ENCODE results near the gene PBX1.

The PBX1 gene

DNA sequence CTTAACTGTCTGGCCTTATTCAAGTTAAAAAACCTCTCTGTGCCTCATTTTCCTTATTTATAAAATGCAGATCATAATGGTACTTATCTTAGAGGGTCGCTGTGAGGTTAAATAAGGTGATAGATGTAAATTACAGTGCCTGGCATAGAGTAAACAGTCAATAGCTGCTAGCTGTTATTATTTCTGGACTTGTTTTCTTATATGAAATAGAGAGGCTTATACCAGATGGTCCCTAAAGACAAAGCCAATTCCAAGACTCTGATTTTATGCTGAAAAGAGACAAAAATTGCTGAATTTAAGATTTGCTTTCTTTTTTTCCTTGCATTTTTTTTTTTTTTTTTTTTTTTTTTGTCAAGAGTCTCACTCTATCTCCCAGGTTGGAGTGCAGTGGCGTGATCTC lies 10.3 kb downstream of the PBX1 start:
- Histone ChIP-seq H3K18ac (ENCODE audit: low read length) (no peak overlapping the region), H4K91ac (ENCODE audit: low read depth, low read length, poor library complexity) (no peak overlapping the region), H3K9me3 (replicated peaks in 1 of 2; ENCODE audit: control insufficient read depth in 2 of 2, insufficient read depth in 1 of 2, low read depth in 1 of 2, low read length in 2 of 2) (peaks cover 0 to 19% of the 10 kb centered on the region in 2 donors), H3K27me3 (ENCODE audit: control insufficient read depth in 3 of 3, insufficient read depth in 3 of 3, low read depth in 1 of 3, low read length in 3 of 3) (no peaks in the 10 kb centered on the region), H3K27ac (replicated peaks; ENCODE audit: low read length) (no peak overlapping the region), H3K4me1 (ENCODE audit: control insufficient read depth in 2 of 2, insufficient read depth in 1 of 2, low read depth in 1 of 2, low read length in 2 of 2) (peaks cover 2 to 7% of the 10 kb centered on the region in 2 donors), H3K9ac (ENCODE audit: low read depth, low read length, poor library complexity) (no peak overlapping the region), H3K4me2 (ENCODE audit: insufficient read depth, low read length, poor library complexity, severe bottlenecking) (no peak overlapping the region), H3K4ac (ENCODE audit: low read length) (no peak overlapping the region), H3K79me1 (ENCODE audit: low read depth, low read length) (peaks cover 5% of the 10 kb centered on the region), H2BK15ac (ENCODE audit: low read length) (no peak overlapping the region), H2AK5ac (ENCODE audit: low read depth, low read length) (no peak overlapping the region), H2BK120ac (ENCODE audit: low read depth, low read length) (no peak overlapping the region), H2BK12ac (ENCODE audit: low read length) (no peak overlapping the region), H3K4me3 (ENCODE audit: low read length in 2 of 2) (no peak overlapping the region), H3K23ac (ENCODE audit: low read depth, low read length, poor library complexity) (no peak overlapping the region), H2AFZ (ENCODE audit: low read length) (no peak overlapping the region), H4K8ac (ENCODE audit: low read depth, low read length) (no peak overlapping the region), H3K14ac (ENCODE audit: low read length) (no peak overlapping the region), H2BK5ac (ENCODE audit: low read length) (no peak overlapping the region), H3K36me3 (replicated peaks in 1 of 2; ENCODE audit: control insufficient read depth in 2 of 2, insufficient read depth in 2 of 2, low read length in 2 of 2) (peaks cover 2 to 89% of the 10 kb centered on the region in 2 donors)
- WGBS, 2 donors (ENCODE audit: extremely low coverage in 2 of 2, insufficient read length in 2 of 2, insufficient replicate concordance in 1 of 2), result no CpG with 5 or more reads among the region's 2 CpGs
- DNase-seq (ENCODE audit: low spot score), result no peak

DNA sequence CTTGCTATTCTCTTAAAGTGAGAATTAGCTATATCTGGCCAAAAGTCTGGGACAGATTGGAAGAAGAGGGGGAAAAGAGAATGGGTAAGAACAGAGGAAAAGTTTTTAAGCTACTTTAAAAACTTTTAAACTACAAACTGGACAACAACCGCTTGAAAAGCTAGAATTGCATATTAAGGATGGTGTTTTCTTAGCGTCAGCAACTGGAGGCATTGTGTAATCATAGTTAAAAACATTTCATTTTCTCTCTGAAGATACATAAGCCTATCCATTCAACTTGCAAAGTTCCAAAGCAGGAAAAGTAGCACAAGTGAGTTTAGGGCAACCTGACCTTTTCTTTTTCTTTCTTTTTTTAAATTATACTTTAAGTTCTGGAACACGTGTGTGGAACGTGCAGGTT lies 10.9 kb downstream of the PBX1 start:
- H3K27ac ChIP-seq (replicated peaks; ENCODE audit: low read length), result no peak overlapping the region
- H3K23ac ChIP-seq (ENCODE audit: low read depth, low read length, poor library complexity), result no peak overlapping the region
- no peak overlapping the region for H3K9ac ChIP-seq (ENCODE audit: low read depth, low read length, poor library complexity)
- H3K36me3 ChIP-seq (replicated peaks in 1 of 2; ENCODE audit: control insufficient read depth in 2 of 2, insufficient read depth in 2 of 2, low read length in 2 of 2), result peaks cover 3 to 86% of the 10 kb centered on the region in 2 donors
- H3K4ac ChIP-seq (ENCODE audit: low read length), result no peak overlapping the region
- peaks cover 0 to 19% of the 10 kb centered on the region in 2 donors for H3K9me3 ChIP-seq (replicated peaks in 1 of 2; ENCODE audit: control insufficient read depth in 2 of 2, insufficient read depth in 1 of 2, low read depth in 1 of 2, low read length in 2 of 2)
- peaks cover 5% of the 10 kb centered on the region for H3K79me1 ChIP-seq (ENCODE audit: low read depth, low read length)
- H2BK15ac ChIP-seq (ENCODE audit: low read length), result no peak overlapping the region
- no peak overlapping the region for H3K4me2 ChIP-seq (ENCODE audit: insufficient read depth, low read length, poor library complexity, severe bottlenecking)
- H3K14ac ChIP-seq (ENCODE audit: low read length), result no peak overlapping the region
- no peak overlapping the region for H3K4me3 ChIP-seq (ENCODE audit: low read length in 2 of 2)
- H2BK120ac ChIP-seq (ENCODE audit: low read depth, low read length), result no peak overlapping the region
- H3K27me3 ChIP-seq (ENCODE audit: control insufficient read depth in 3 of 3, insufficient read depth in 3 of 3, low read depth in 1 of 3, low read length in 3 of 3), result no peaks in the 10 kb centered on the region
- DNase-seq (ENCODE audit: low spot score), result no peak
- H3K18ac ChIP-seq (ENCODE audit: low read length), result no peak overlapping the region
- H2BK5ac ChIP-seq (ENCODE audit: low read length), result no peak overlapping the region
- no peak overlapping the region for H4K8ac ChIP-seq (ENCODE audit: low read depth, low read length)
- H2AK5ac ChIP-seq (ENCODE audit: low read depth, low read length), result no peak overlapping the region
- no peak overlapping the region for H4K91ac ChIP-seq (ENCODE audit: low read depth, low read length, poor library complexity)
- H2AFZ ChIP-seq (ENCODE audit: low read length), result no peak overlapping the region
- peaks cover 3 to 6% of the 10 kb centered on the region in 2 donors for H3K4me1 ChIP-seq (ENCODE audit: control insufficient read depth in 2 of 2, insufficient read depth in 1 of 2, low read depth in 1 of 2, low read length in 2 of 2)
- no peak overlapping the region for H2BK12ac ChIP-seq (ENCODE audit: low read length)
- no CpG with 5 or more reads among the region's 4 CpGs for WGBS, 2 donors (ENCODE audit: extremely low coverage in 2 of 2, insufficient read length in 2 of 2, insufficient replicate concordance in 1 of 2)

DNA sequence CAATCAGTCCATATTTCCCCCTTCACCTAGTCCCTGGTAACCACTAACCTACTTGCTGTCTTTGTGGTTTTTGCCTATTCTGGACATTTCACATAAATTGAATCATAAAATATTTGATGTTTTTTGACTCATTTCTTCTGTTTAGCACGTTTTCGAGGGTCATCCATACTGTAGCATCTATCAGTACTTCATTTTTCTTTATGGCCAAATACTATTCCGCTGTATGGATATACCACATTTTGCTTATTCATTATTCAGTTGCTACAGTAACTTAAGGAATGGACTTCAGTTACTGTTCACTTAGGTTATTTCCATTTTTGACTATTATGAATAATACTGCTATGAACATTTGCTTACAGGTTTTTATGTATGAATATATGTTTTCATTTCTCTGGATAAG lies 12.3 kb downstream of the PBX1 start:
- no peak overlapping the region for H3K4me3 ChIP-seq (ENCODE audit: low read length in 2 of 2)
- H4K91ac ChIP-seq (ENCODE audit: low read depth, low read length, poor library complexity), result no peak overlapping the region
- no peak overlapping the region for H2BK5ac ChIP-seq (ENCODE audit: low read length)
- no peak overlapping the region for H3K18ac ChIP-seq (ENCODE audit: low read length)
- peaks cover 0 to 19% of the 10 kb centered on the region in 2 donors for H3K9me3 ChIP-seq (replicated peaks in 1 of 2; ENCODE audit: control insufficient read depth in 2 of 2, insufficient read depth in 1 of 2, low read depth in 1 of 2, low read length in 2 of 2)
- H3K23ac ChIP-seq (ENCODE audit: low read depth, low read length, poor library complexity), result no peak overlapping the region
- no peak overlapping the region for H3K9ac ChIP-seq (ENCODE audit: low read depth, low read length, poor library complexity)
- H2AK5ac ChIP-seq (ENCODE audit: low read depth, low read length), result no peak overlapping the region
- H4K8ac ChIP-seq (ENCODE audit: low read depth, low read length), result no peak overlapping the region
- peaks cover under 1 to 6% of the 10 kb centered on the region in 2 donors for H3K4me1 ChIP-seq (ENCODE audit: control insufficient read depth in 2 of 2, insufficient read depth in 1 of 2, low read depth in 1 of 2, low read length in 2 of 2)
- H2AFZ ChIP-seq (ENCODE audit: low read length), result no peak overlapping the region
- no peak for DNase-seq (ENCODE audit: low spot score)
- WGBS, 2 donors (ENCODE audit: extremely low coverage in 2 of 2, insufficient read length in 2 of 2, insufficient replicate concordance in 1 of 2), result no CpG with 5 or more reads among the region's 3 CpGs
- H3K27ac ChIP-seq (replicated peaks; ENCODE audit: low read length), result no peak overlapping the region
- no peak overlapping the region for H2BK120ac ChIP-seq (ENCODE audit: low read depth, low read length)
- no peak overlapping the region for H3K4ac ChIP-seq (ENCODE audit: low read length)
- no peaks in the 10 kb centered on the region for H3K27me3 ChIP-seq (ENCODE audit: control insufficient read depth in 3 of 3, insufficient read depth in 3 of 3, low read depth in 1 of 3, low read length in 3 of 3)
- no peak overlapping the region for H2BK12ac ChIP-seq (ENCODE audit: low read length)
- peaks cover 3 to 85% of the 10 kb centered on the region in 2 donors for H3K36me3 ChIP-seq (replicated peaks in 1 of 2; ENCODE audit: control insufficient read depth in 2 of 2, insufficient read depth in 2 of 2, low read length in 2 of 2)
- H3K79me1 ChIP-seq (ENCODE audit: low read depth, low read length), result peaks cover 5% of the 10 kb centered on the region
- H2BK15ac ChIP-seq (ENCODE audit: low read length), result no peak overlapping the region
- H3K14ac ChIP-seq (ENCODE audit: low read length), result no peak overlapping the region
- H3K4me2 ChIP-seq (ENCODE audit: insufficient read depth, low read length, poor library complexity, severe bottlenecking), result no peak overlapping the region

DNA sequence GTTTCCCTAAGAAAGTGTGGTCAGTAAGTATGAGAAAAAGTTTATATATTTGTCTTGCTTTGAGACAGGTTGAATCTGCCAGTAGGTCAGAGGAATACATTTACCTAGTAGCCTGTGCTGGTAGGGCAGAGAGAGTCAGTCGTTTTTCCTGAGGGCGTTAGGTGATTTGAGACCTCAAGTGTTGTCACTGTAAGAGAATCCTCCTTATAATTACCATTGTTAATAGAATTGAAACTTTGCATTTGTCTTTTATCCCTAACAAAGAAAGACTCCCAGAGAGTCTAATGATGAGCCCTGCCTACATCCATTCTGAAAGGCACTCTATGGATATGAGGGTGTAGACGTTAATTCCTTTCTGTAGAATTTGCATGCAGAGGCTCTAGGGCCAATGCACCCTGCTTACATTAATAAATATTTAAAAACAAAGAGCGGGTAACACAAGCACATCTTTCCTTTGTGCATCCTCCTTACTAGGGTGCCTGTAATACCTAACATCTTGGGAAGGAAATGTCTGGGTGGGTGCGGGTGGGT lies 16.4 kb downstream of the PBX1 start:
- no CpG with 5 or more reads among the region's 5 CpGs for WGBS, 2 donors (ENCODE audit: extremely low coverage in 2 of 2, insufficient read length in 2 of 2, insufficient replicate concordance in 1 of 2)

More for the DNA sequence above, 16.4 kb downstream of the PBX1 start:
- Histone ChIP-seq H2BK15ac (ENCODE audit: low read length) (no peak overlapping the region), H3K18ac (ENCODE audit: low read length) (no peak overlapping the region), H3K27ac (replicated peaks; ENCODE audit: low read length) (no peak overlapping the region), H2AK5ac (ENCODE audit: low read depth, low read length) (no peak overlapping the region), H4K8ac (ENCODE audit: low read depth, low read length) (no peak overlapping the region), H2BK5ac (ENCODE audit: low read length) (no peak overlapping the region), H2AFZ (ENCODE audit: low read length) (no peak overlapping the region), H3K4ac (ENCODE audit: low read length) (no peak overlapping the region), H3K9ac (ENCODE audit: low read depth, low read length, poor library complexity) (no peak overlapping the region), H2BK12ac (ENCODE audit: low read length) (no peak overlapping the region), H3K4me3 (ENCODE audit: low read length in 2 of 2) (no peak overlapping the region), H4K91ac (ENCODE audit: low read depth, low read length, poor library complexity) (no peak overlapping the region), H3K14ac (ENCODE audit: low read length) (no peak overlapping the region), H3K27me3 (ENCODE audit: control insufficient read depth in 3 of 3, insufficient read depth in 3 of 3, low read depth in 1 of 3, low read length in 3 of 3) (no peaks in the 10 kb centered on the region), H3K79me1 (ENCODE audit: low read depth, low read length) (peaks cover 3% of the 10 kb centered on the region), H3K4me1 (ENCODE audit: control insufficient read depth in 2 of 2, insufficient read depth in 1 of 2, low read depth in 1 of 2, low read length in 2 of 2) (peaks cover 10 to 24% of the 10 kb centered on the region in 2 donors), H3K23ac (ENCODE audit: low read depth, low read length, poor library complexity) (no peak overlapping the region), H3K9me3 (replicated peaks in 1 of 2; ENCODE audit: control insufficient read depth in 2 of 2, insufficient read depth in 1 of 2, low read depth in 1 of 2, low read length in 2 of 2) (peaks cover 0 to 11% of the 10 kb centered on the region in 2 donors), H3K4me2 (ENCODE audit: insufficient read depth, low read length, poor library complexity, severe bottlenecking) (no peak overlapping the region), H3K36me3 (replicated peaks in 1 of 2; ENCODE audit: control insufficient read depth in 2 of 2, insufficient read depth in 2 of 2, low read length in 2 of 2) (peaks cover 3 to 70% of the 10 kb centered on the region in 2 donors), H2BK120ac (ENCODE audit: low read depth, low read length) (no peak overlapping the region)
- DNase-seq (ENCODE audit: low spot score), result no peak
